Activated CD4-positive, CD25-positive, alpha-beta regulatory T cell treated with anti-CD3 and anti-CD28 coated beads, Interleukin-2, amount 50 U/mL, for 72 hours (primary cell): ENCODE results near the gene MAD2L2.

Source experiments
- DNase-seq: peaks from one replicate; pipeline ENCODE4 v3.0.0; 2021

The MAD2L2 gene

GRCh38 chr1:11652203-11652780, 28.7 kb downstream of the MAD2L2 start:
- no peak for DNase-seq

- no peak for DNase-seq
Measured at GRCh38 chr1:11651017-11651416, 29.9 kb downstream of the MAD2L2 start.

- peak; percentile 73 for DNase-seq
Measured at GRCh38 chr1:11650331-11650991, 30.5 kb downstream of the MAD2L2 start.

GRCh38 chr1:11649624-11650330, 31.2 kb downstream of the MAD2L2 start:
- no peak for DNase-seq

- no peak for DNase-seq
Measured at GRCh38 chr1:11649237-11649623, 31.7 kb downstream of the MAD2L2 start.

GRCh38 chr1:11648732-11649158, 32.2 kb downstream of the MAD2L2 start:
- peak; percentile 49 for DNase-seq

GRCh38 chr1:11648039-11648438, 32.9 kb downstream of the MAD2L2 start:
- no peak for DNase-seq

- DNase-seq: no peak
Measured at GRCh38 chr1:11647333-11647732, 33.6 kb downstream of the MAD2L2 start.

- no peak for DNase-seq
Measured at GRCh38 chr1:11646317-11646716, 34.6 kb downstream of the MAD2L2 start.

GRCh38 chr1:11645670-11646265, 35.2 kb downstream of the MAD2L2 start:
- DNase-seq: peak; percentile 82

GRCh38 chr1:11645270-11645669, 35.7 kb downstream of the MAD2L2 start:
- DNase-seq: no peak

- no peak for DNase-seq
Measured at GRCh38 chr1:11643782-11644181, 37.2 kb downstream of the MAD2L2 start.

- DNase-seq: peak; percentile 70
Measured at GRCh38 chr1:11642418-11643017, 38.4 kb downstream of the MAD2L2 start.

GRCh38 chr1:11641776-11642305, 39.1 kb downstream of the MAD2L2 start:
- DNase-seq: no peak

GRCh38 chr1:11640944-11641343, 40.0 kb downstream of the MAD2L2 start:
- DNase-seq: no peak

- no peak for DNase-seq
Measured at GRCh38 chr1:11640101-11640500, 40.8 kb downstream of the MAD2L2 start.

GRCh38 chr1:11639372-11639771, 41.6 kb downstream of the MAD2L2 start:
- no peak for DNase-seq

GRCh38 chr1:11638121-11638520, 42.8 kb downstream of the MAD2L2 start:
- DNase-seq: no peak

- no peak for DNase-seq
Measured at GRCh38 chr1:11634365-11635192, 46.4 kb downstream of the MAD2L2 start.

GRCh38 chr1:11629184-11630016, 51.5 kb downstream of the MAD2L2 start:
- no peak for DNase-seq

- DNase-seq: no peak
Measured at GRCh38 chr1:11628767-11629166, 52.2 kb downstream of the MAD2L2 start.
